Endometrium (tissue), 2 donors: ENCODE results near the gene ARHGAP35.
"Not testable (repeated sequence)": the region's sequence is repeated elsewhere in the genome, so short reads cannot be mapped to it uniquely, and the experiment has no call there.

Experiments
- FAIRE-seq: peaks from 2 replicates; lab custom pipeline; 2012; peaks lifted over from hg19 to GRCh38; lab: Jason Lieb, UNC
- donor health status: control.
- donor health status: control.

The ARHGAP35 gene

DNA sequence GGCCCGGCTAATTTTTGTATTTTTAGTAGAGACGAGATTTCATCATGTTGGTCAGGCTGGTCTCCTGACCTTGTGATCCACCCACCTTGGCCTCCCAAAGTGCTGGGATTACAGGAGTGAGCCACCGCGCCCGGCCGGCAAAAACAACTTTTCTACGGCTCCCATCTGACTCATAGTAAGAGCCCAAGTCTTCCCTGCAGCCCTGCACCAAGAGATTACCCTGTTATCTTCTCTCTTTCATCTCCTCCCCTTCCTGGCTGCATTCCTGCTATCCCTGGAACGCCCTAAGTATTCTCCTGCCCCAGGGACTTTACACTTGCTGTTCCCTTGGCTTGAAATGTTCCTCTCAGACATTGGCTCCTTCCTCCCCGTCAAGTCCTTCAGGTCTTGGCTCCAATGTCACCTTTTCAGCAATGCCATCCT, 16.7 kb upstream of the ARHGAP35 start:
- FAIRE-seq, result no peak

GRCh38 chr19:46845959-46846459, 14.8 kb upstream of the ARHGAP35 start:
- no peak for FAIRE-seq

- FAIRE-seq, result no peak
These were observed 13.3 kb upstream of the ARHGAP35 start for GRCh38 chr19:46847528-46847927.

DNA sequence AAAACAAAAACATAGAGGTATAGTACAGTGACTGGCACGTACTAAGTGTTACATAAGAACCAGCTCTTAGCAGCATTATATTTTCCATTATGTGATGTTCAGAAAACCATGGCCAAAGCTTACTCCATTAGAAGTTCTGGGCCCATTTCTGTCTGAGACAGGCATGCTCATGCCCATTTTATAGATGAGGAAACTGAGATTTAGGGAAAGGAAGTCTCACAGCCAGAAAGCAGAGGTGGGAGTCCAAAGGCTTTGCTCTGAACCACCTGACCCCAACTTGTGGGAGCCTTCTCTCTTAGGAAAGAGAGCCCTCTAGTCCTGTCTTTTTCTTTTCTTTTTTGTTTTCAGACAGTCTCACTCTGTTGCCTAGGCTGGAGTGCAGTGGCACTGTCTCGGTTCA, 12.4 kb upstream of the ARHGAP35 start:
- no peak for FAIRE-seq

- no peak for FAIRE-seq
These were observed 11.2 kb upstream of the ARHGAP35 start for GRCh38 chr19:46849610-46850009.

- peak; percentile 98 for FAIRE-seq
These were observed 10.3 kb upstream of the ARHGAP35 start, which contains the start of gene AP2S1 for GRCh38 chr19:46850228-46851203. TSS of gene AP2S1 (minus strand) at chr19:46850846. CDS start at chr19:46850766, 80 bp downstream.

- FAIRE-seq, result no peak
These were observed 8.0 kb upstream of the ARHGAP35 start for GRCh38 chr19:46852830-46853229.

DNA sequence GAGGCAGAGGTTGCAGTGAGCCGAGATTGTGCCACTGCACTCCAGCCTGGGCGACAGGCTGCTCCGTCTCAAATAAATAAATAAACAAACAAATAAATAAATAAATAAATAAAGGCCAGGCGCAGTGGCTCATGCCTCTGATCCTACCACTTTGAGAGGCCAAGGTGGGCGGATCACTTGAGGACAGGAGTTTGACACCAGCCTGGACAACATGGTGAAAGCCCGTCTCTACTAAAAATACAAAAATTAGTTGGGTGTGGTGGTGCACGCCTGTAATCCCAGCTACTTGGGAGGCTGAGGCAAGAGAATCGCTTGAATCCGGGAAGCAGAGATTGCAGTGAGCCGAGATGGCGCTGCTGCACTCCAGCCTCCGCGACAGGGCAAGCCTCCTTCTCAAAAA, 6.1 kb upstream of the ARHGAP35 start:
- not testable (repeated sequence) for FAIRE-seq

DNA sequence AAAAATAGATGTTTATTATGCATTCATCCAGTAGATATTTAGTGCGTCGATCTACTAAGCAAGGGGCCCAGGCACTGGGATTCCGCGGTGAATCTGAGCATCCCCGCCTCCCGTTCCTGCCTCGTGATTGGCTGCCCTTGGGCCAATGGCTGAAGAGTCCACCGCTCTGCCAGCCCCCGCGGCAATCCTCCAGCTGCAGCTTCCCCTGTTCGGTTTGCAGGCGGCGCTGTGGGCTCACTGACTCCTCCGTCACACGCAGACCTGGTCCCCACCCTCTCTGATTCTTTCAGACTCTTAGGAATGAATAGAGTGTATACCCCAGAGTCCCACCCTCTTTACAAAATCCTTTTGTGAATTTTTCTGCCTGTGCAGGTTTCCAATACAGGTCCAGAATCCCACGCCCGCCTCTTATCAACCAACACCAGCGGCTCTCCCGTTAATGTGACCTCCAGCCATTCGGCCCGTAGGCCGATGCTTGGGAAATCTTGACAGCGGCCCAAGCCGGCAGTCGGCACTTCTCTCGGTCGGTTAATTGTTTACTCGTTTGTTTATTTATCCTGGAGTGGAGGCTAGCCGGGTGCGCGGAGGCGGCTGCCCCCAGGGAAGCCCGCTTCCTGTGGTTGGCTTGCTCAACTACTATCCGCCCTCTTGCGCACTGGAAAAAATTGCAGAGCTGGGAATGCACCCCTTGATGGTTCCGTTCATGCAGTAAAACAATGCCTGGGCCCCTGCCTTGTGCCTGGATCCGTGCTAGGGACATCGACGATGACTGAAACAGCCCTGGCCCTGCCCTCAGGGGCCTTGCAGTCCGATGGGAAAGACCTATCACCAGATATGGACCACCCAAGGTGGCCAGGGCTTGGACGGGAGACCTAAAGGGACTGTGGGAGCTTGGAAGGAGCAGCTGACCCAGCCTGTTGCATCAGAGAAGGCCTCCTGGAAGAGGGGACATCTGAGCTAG, 4.5 kb upstream of the ARHGAP35 start:
- FAIRE-seq, result peak; percentile 86

GRCh38 chr19:46859637-46860124, 1.1 kb upstream of the ARHGAP35 start:
- no peak for FAIRE-seq

DNA sequence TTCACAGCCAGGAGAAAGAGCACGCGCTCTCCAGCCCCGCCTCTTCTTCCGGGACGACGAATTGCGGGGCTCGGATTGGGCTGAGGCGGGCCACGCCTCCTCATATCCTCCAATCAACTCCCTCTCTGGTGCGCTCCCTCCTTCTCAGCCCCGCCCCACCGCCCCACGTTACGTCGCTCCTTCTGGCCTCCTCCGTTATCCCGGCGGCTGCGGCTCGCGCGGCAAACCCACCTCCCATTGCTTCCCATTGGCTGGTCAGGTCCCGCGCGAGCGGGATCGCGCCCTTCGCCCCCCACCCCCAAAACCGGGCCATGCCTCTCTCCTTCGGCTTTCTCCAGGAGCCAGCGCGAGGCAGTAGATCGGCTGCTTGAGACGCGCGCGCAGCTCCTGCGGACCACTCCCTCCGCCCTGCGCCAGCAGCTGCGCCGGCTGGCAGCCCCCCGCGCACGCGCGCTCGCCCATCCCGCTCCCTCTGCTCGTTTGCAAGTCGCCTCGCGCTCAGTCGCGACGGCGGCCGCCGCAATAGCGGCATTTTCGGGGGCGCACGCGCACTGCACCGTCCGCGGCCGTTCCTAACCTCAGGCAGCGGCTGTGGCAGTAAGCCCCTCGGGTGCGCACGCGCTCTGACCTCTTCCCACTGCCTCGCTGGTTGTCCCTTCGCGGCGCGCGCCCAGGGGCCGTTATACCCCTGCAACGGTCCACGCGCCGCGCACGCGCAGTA, 512 bp upstream of the ARHGAP35 start:
- peak; percentile 94 for FAIRE-seq

DNA sequence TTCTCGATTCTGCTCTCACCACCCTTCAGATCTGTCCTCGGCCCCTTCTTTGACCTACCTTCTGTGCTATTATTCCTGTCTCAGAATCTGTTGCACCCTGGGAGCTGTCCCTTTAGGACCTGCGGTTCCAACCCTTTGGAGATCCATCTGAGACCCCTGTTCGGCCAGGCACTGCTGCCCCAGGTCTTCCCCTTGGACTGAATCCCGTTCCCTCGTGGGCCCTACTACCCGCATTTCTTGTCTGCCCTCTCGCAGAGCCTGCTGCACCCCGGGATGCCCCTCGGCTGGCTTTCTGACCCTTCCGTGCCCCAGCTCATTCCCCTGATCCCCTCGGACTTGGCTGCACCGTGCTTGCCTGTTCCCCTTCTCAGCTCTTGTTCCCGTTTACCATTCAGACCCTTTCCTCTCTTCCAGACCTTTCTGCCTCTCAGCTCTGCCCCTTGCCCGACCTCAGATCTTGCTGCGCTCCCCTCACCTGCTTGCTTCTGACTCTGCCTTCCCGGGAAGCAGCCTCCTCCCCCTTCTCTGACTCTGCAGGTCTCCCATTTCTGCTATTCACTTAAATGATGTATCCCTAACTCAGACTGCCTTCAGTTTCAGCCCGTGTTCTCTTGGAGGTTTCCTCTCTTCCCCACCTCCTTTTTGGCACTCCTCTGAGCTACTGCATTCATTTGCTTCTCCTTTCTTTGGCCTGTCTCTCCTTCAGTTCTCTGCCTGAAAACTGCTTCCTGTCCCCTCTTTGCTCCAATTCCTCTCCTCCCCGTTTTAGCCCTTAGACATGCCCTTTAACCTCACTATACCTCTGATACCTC, 1.1 kb downstream of the ARHGAP35 start:
- FAIRE-seq, result no peak

- no peak for FAIRE-seq
These were observed 1.7 kb downstream of the ARHGAP35 start for GRCh38 chr19:46862503-46862834.

- no peak for FAIRE-seq
These were observed 2.3 kb downstream of the ARHGAP35 start for GRCh38 chr19:46862974-46863632.

GRCh38 chr19:46863818-46864629, 3.2 kb downstream of the ARHGAP35 start:
- FAIRE-seq, result no peak

DNA sequence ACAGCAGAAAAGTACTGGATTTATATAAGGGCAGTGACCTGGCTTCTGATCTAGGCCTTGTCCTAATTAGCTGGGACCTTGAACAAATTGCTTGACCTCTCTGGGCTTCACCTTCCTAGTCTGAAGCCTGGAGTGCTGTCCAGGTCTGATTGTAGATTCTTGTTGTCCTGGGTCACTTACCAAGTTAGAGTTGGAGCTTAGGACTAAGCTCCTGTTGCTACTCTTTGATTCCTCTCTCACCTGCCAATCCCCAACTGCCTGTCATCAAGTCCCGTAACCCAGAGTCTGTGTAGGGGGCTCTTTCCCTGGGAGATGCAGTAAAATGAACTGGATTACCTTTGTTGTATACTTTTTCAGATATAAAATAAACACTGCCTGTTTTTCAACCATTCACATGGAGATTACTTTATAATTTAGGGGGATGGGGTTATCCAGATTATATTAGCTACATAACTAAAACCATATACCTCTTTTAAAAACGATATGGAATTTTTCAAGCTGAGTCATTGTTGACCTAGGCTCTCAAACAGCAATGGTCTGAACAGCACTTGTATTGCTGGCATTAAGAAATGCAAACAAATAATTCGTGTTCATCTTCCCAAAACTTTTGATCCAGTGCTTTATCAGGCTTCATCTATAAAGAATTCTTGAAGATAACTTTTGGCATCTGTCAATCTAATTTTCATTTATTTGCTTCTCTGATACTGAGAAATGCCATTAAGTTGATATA, 5.8 kb downstream of the ARHGAP35 start:
- no peak for FAIRE-seq

DNA sequence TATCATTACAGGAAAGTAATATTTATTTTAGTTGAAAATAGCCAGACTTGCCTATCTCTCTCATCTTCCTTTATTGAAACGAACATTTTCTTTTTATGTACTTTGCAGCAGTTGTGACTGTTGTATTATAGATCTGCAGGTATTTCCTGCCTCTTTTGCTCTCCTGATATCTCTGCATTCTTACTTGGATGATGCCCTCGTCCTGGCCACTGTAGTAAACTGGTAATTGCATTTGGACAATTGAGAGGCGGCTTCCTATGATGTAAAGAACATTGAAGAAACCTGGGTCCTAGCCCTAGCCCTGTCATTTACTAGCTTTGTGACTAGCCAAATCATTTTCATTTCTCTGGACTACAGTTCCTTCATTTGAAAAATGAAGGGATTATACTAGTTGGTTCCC, 6.4 kb downstream of the ARHGAP35 start:
- no peak for FAIRE-seq

- FAIRE-seq, result no peak
These were observed 7.4 kb downstream of the ARHGAP35 start for GRCh38 chr19:46868025-46868802.
